Right hindlimb (tissue), 1 donor: ENCODE results near the gene AGAP2.
A peak's percentile ranks its signal among the peaks of the same experiment; 100 is the strongest.

Source experiments
- DNase-seq: peaks from one replicate; pipeline ENCODE4 v3.0.0-alpha.2; 2018

The AGAP2 gene

GRCh38 chr12:57752668-57753000 lies 14.1 kb upstream of the AGAP2 start:
- DNase-seq: no peak

- DNase-seq: peak; percentile 100
Measured at GRCh38 chr12:57751788-57752667, 13.5 kb upstream of the AGAP2 start, which contains the start of gene CDK4. TSS of gene CDK4 (minus strand) at chr12:57752310. CDS start at chr12:57751717, 593 bp downstream.

- no peak for DNase-seq
Measured at GRCh38 chr12:57751432-57751787, 12.9 kb upstream of the AGAP2 start.

GRCh38 chr12:57750561-57751431 lies 12.3 kb upstream of the AGAP2 start:
- DNase-seq: no peak

- no peak for DNase-seq
Measured at GRCh38 chr12:57749061-57749460, 10.5 kb upstream of the AGAP2 start.

- no peak for DNase-seq
Measured at GRCh38 chr12:57746025-57746424, 7.5 kb upstream of the AGAP2 start.

GRCh38 chr12:57745485-57745881 lies 6.9 kb upstream of the AGAP2 start:
- DNase-seq: no peak

- peak; percentile 98 for DNase-seq
Measured at GRCh38 chr12:57744777-57745484, 6.4 kb upstream of the AGAP2 start, which contains the start of gene TSPAN31. TSS of gene TSPAN31 (plus strand) at chr12:57745039. CDS start at chr12:57745155, 116 bp downstream.

- no peak for DNase-seq
Measured at GRCh38 chr12:57744194-57744776, 5.7 kb upstream of the AGAP2 start.

GRCh38 chr12:57743769-57744168 lies 5.2 kb upstream of the AGAP2 start:
- DNase-seq: no peak

GRCh38 chr12:57741844-57742738 lies 3.5 kb upstream of the AGAP2 start:
- no peak for DNase-seq

GRCh38 chr12:57741413-57741789 lies 2.9 kb upstream of the AGAP2 start:
- no peak for DNase-seq

- DNase-seq: no peak
Measured at GRCh38 chr12:57740656-57741412, 2.3 kb upstream of the AGAP2 start.

GRCh38 chr12:57739914-57740538 lies 1.5 kb upstream of the AGAP2 start:
- DNase-seq: no peak

GRCh38 chr12:57739387-57739786 lies 845 bp upstream of the AGAP2 start:
- DNase-seq: no peak

- peak; percentile 57 for DNase-seq
Measured at GRCh38 chr12:57737467-57738460, 778 bp downstream of the AGAP2 start.

GRCh38 chr12:57736741-57737466 lies 1.6 kb downstream of the AGAP2 start:
- no peak for DNase-seq
